GM12878 (cell line): ENCODE measurements around the gene CLEC4G. TPM values are rescaled to one million over a fixed set of nuclear protein-coding genes. Genes with fewer than 3 reads are reported as not detected.

Experiments used
- ATF3 ChIP-seq: IDR thresholded peaks from 2 replicates; pipeline ENCODE4 v1.6.1; 2011; ENCODE audit warnings: low read depth, mild to moderate bottlenecking, low read length, moderate library complexity, borderline replicate concordance; ENCODE audit errors: extremely low read depth
- BCL11A ChIP-seq: IDR thresholded peaks from 2 replicates; pipeline ENCODE4 v1.6.1; 2011; ENCODE audit warnings: low read depth, low read length
- BHLHE40 ChIP-seq, 2 experiments: fragments of 450-650 bp in 1 of 2; IDR thresholded peaks; 2 replicates each; pipeline ENCODE4 v1.6.1; 2011 to 2017; ENCODE audit warnings: low read depth in 2 of 2, borderline replicate concordance in 1 of 2, improper control_type of control experiment in 1 of 2, low read length in 1 of 2, mild to moderate bottlenecking in 1 of 2
- BRCA1 ChIP-seq: IDR thresholded peaks from 2 replicates; pipeline ENCODE4 v1.6.1; 2011; ENCODE audit warnings: low read depth, low read length, improper control_type of control experiment
- CHD4 ChIP-seq: fragments of 200-600 bp; sonication (generic); IDR thresholded peaks from 2 replicates; pipeline ENCODE4 v1.6.1; 2016; ENCODE audit warnings: mild to moderate bottlenecking
- CREB1 ChIP-seq: IDR thresholded peaks from 2 replicates; pipeline ENCODE4 v1.6.1; 2012; ENCODE audit warnings: low read depth, mild to moderate bottlenecking, inconsistent platforms
- E2F8 ChIP-seq: fragments of 450-650 bp; IDR thresholded peaks from 2 replicates; pipeline ENCODE4 v1.6.1; 2018; ENCODE audit warnings: mild to moderate bottlenecking, low read depth, moderate library complexity; ENCODE audit not compliant: partially characterized antibody
- ETV6 ChIP-seq, 2 experiments: fragments of 450-650 bp in 1 of 2; IDR thresholded peaks in 1 of 2; conservative IDR thresholded peaks in 1 of 2; 2 replicates each; pipeline ENCODE4 v1.6.1; 2014; ENCODE audit warnings: antibody characterized with exemption in 1 of 2, borderline replicate concordance in 1 of 2, low read depth in 1 of 2, mild to moderate bottlenecking in 1 of 2, moderate library complexity in 1 of 2
- GABPA ChIP-seq: IDR thresholded peaks from 2 replicates; pipeline ENCODE4 v1.6.1; 2014; ENCODE audit warnings: antibody characterized with exemption, low read depth, mild to moderate bottlenecking, inconsistent platforms
- HSF1 ChIP-seq: fragments of 150-350 bp; IDR thresholded peaks from 2 replicates; pipeline ENCODE4 v1.6.1; 2014; ENCODE audit warnings: mild to moderate bottlenecking, low read depth, low read length
- LARP7 ChIP-seq: fragments of 450-650 bp; IDR thresholded peaks from 2 replicates; pipeline ENCODE4 v1.6.1; 2017; ENCODE audit warnings: mild to moderate bottlenecking
- MTA2 ChIP-seq: fragments of 450-650 bp; IDR thresholded peaks from 2 replicates; pipeline ENCODE4 v1.6.1; 2016; ENCODE audit warnings: low read depth, mild to moderate bottlenecking, moderate library complexity
- NFXL1 ChIP-seq: fragments of 450-650 bp; IDR thresholded peaks from 2 replicates; pipeline ENCODE4 v1.6.1; 2017; ENCODE audit warnings: antibody characterized with exemption, mild to moderate bottlenecking, borderline replicate concordance
- NFYA ChIP-seq: IDR thresholded peaks from 2 replicates; pipeline ENCODE4 v1.6.1; 2011; ENCODE audit warnings: low read depth, mild to moderate bottlenecking, low read length, improper control_type of control experiment, borderline replicate concordance
- NFYB ChIP-seq: IDR thresholded peaks from 2 replicates; pipeline ENCODE4 v1.6.1; 2011; ENCODE audit warnings: low read depth, mild to moderate bottlenecking, low read length, improper control_type of control experiment, moderate library complexity; ENCODE audit not compliant: insufficient read depth
- PAX5 ChIP-seq: IDR thresholded peaks from 2 replicates; pipeline ENCODE4 v1.6.1; 2011; ENCODE audit warnings: low read depth, low read length, borderline replicate concordance
- POLR2AphosphoS2 ChIP-seq: IDR thresholded peaks from 2 replicates; pipeline ENCODE4 v1.6.1; 2011; ENCODE audit warnings: low read depth, mild to moderate bottlenecking, low read length, improper control_type of control experiment, moderate library complexity
- POU2F2 ChIP-seq: IDR thresholded peaks from 3 replicates; pipeline ENCODE4 v1.6.1; 2011; ENCODE audit warnings: low read depth, mild to moderate bottlenecking, low read length, borderline replicate concordance
- RELB ChIP-seq: fragments of 450-650 bp; IDR thresholded peaks from 2 replicates; pipeline ENCODE4 v1.6.1; 2017; ENCODE audit warnings: low read depth, mild to moderate bottlenecking, moderate library complexity
- STAT1 ChIP-seq: fragments of 450-650 bp; conservative IDR thresholded peaks from 2 replicates; pipeline ENCODE4 v1.6.1; 2014; ENCODE audit warnings: antibody characterized with exemption, mild to moderate bottlenecking
- SUZ12 ChIP-seq: fragments of 200-600 bp; sonication (generic); IDR thresholded peaks from one replicate; pipeline ENCODE4 v1.6.1; 2018; ENCODE audit warnings: antibody characterized with exemption, mild to moderate bottlenecking; ENCODE audit not compliant: unreplicated experiment
- TARDBP ChIP-seq: IDR thresholded peaks from 2 replicates; pipeline ENCODE4 v1.6.1; 2016; ENCODE audit warnings: borderline replicate concordance
- TCF3 ChIP-seq: IDR thresholded peaks from 2 replicates; pipeline ENCODE4 v1.6.1; 2012; ENCODE audit warnings: low read depth, mild to moderate bottlenecking, low read length, borderline replicate concordance; ENCODE audit not compliant: insufficient read depth
- ZNF274 ChIP-seq: IDR thresholded peaks from one replicate; pipeline ENCODE4 v1.8.0; 2011; ENCODE audit not compliant: insufficient read length, insufficient read depth
- polyA plus RNA-seq, 11 experiments: library from polyadenylated mRNA; depleted of rRNA in 4 of 11; unstranded in 6 of 11; stranded (reverse) in 5 of 11; fragments of >200 nt; fragmentation: Nextera tagmentation in 4 of 11; fragmentation: Illumina TruSeq in 1 of 11; extraction: Ambion mirVana in 4 of 11; extraction: Trizol in 1 of 11; gene quantifications; 1 replicate in 1 of 11; 2 replicates in 10 of 11; pipeline versions ENCODE4 v1.2.1 to v1.2.3, GENCODE V29; 2011 to 2016; ENCODE audit warnings: inconsistent platforms in 2 of 11, missing spikeins in 2 of 11, low read depth in 1 of 11
- total RNA-seq, 4 experiments: library from RNA; depleted of rRNA in 3 of 4; stranded (reverse); fragments of >200 nt in 3 of 4; fragmentation: Illumina TruSeq in 1 of 4; extraction: Trizol in 1 of 4; gene quantifications; 2 replicates each; pipeline versions ENCODE4 v1.2.1 to v1.2.3, GENCODE V29; 2013 to 2021

The CLEC4G gene
- total and polyA plus RNA-seq, 10 of the 15 experiments (the other 5 are each of a cell fraction or from before 2014, with no cell fraction given) = 0.04 TPM; not detected in 9

GRCh38 chr19:7692417-7693088, 39.4 kb downstream of the CLEC4G start (continued):
- TF ChIP-seq ETV6 (conservative IDR thresholded peaks at IDR 0.05 in 1 of 2, IDR thresholded peaks at IDR 0.05 in 1 of 2; ENCODE audit: borderline replicate concordance in 1 of 2, low read depth in 1 of 2) = no peak
- TF ChIP-seq BHLHE40 (IDR thresholded peaks at IDR 0.05; ENCODE audit: borderline replicate concordance in 1 of 2, low read depth in 2 of 2, low read length in 1 of 2) = peak; percentile 68 to 90
- peak; percentile 98 for TF ChIP-seq MTA2
- TF ChIP-seq STAT1 = no peak
- peak; percentile 84; the same call in 1 of the 2 replicates for TF ChIP-seq PAX5
- peak; percentile 71; the same call in 1 of the 2 replicates for TF ChIP-seq RELB
- TF ChIP-seq CREB1 = peak; percentile 36; the same call in 1 of the 2 replicates
- no peak for TF ChIP-seq POLR2AphosphoS2
- no peak for TF ChIP-seq NFYA
- no peak for TF ChIP-seq SUZ12
- TF ChIP-seq GABPA = no peak
- TF ChIP-seq HSF1 = no peak
- no peak for TF ChIP-seq CHD4
- TF ChIP-seq POU2F2 = peak; percentile 4; the same call in 2 of the 3 replicates
- TF ChIP-seq E2F8 = peak; percentile 77
- TF ChIP-seq BCL11A = peak; percentile 70; the same call in 1 of the 2 replicates
- TF ChIP-seq ZNF274 = no peak
- no peak for TF ChIP-seq TCF3
- TF ChIP-seq ATF3 = no peak
- TF ChIP-seq LARP7 = no peak
- TF ChIP-seq BRCA1 = no peak
- no peak for TF ChIP-seq TARDBP
- TF ChIP-seq NFYB = no peak
- no peak for TF ChIP-seq NFXL1
